ENCODE results near the gene TTC17. TPM values are rescaled to one million over a fixed set of nuclear protein-coding genes. Genes with fewer than 3 reads are reported as not detected.

TTC17 gene
- total RNA-seq, 2 donors from 2014 or later: 103 to 122 TPM

DNA sequence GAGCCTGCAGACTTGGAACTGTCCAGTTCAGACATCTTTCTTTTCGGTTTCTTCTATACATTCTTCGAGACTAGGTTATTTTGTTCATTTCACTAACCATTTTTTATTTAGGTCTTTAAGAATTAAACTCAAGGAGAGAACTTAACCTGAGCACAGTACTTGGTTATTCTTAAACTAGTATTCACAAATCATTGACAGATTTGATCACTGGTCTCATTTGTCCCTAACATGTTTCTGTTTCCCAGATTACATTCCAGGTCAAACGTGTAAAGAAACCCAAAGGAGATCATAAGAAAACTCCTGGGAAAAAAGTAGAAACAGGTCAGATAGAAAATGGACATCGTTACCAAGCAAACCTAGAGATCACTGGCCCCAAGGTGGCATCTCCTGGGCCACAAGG, 85.1 kb downstream of the TTC17 start:
- no peak overlapping the region for H3K4me3 Mint-ChIP-seq
- H3K36me3 ChIP-seq (ENCODE audit: control insufficient read depth, insufficient read depth, low read length): peaks cover 82% of the 10 kb centered on the region
- H3K36me3 Mint-ChIP-seq (ENCODE audit: low read depth): peaks cover 60% of the 10 kb centered on the region
- H3K4me1 ChIP-seq (ENCODE audit: control insufficient read depth, insufficient read depth, low read length): no peaks in the 10 kb centered on the region
- no peak overlapping the region for H3K27ac ChIP-seq (ENCODE audit: low read depth, low read length)
- no peak overlapping the region for H3K27ac Mint-ChIP-seq
- no peaks in the 10 kb centered on the region for H3K27me3 ChIP-seq (ENCODE audit: control insufficient read depth, insufficient read depth, low read length, poor library complexity, severe bottlenecking)
- DNase-seq: no peak
- no peaks in the 10 kb centered on the region for H3K4me1 Mint-ChIP-seq
- TF ChIP-seq, protein P1, sequence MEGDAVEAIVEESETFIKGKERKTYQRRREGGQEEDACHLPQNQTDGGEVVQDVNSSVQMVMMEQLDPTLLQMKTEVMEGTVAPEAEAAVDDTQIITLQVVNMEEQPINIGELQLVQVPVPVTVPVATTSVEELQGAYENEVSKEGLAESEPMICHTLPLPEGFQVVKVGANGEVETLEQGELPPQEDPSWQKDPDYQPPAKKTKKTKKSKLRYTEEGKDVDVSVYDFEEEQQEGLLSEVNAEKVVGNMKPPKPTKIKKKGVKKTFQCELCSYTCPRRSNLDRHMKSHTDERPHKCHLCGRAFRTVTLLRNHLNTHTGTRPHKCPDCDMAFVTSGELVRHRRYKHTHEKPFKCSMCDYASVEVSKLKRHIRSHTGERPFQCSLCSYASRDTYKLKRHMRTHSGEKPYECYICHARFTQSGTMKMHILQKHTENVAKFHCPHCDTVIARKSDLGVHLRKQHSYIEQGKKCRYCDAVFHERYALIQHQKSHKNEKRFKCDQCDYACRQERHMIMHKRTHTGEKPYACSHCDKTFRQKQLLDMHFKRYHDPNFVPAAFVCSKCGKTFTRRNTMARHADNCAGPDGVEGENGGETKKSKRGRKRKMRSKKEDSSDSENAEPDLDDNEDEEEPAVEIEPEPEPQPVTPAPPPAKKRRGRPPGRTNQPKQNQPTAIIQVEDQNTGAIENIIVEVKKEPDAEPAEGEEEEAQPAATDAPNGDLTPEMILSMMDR (conservative IDR thresholded peaks at IDR 0.05): no peak
- no peak overlapping the region for H3K9ac ChIP-seq (ENCODE audit: extremely low read depth, low read length, poor library complexity, severe bottlenecking)
- H3K9me3 ChIP-seq (ENCODE audit: control insufficient read depth, low read length): no peaks in the 10 kb centered on the region
- 84 to 97% methylated on average over 4 of the region's 4 CpGs for WGBS, 2 experiments (ENCODE audit: insufficient coverage in 1 of 2, insufficient read length in 1 of 2)
- no peak overlapping the region for H3K4me3 ChIP-seq (ENCODE audit: low read length)
- H3K27me3 Mint-ChIP-seq (ENCODE audit: insufficient read depth): no peaks in the 10 kb centered on the region
- H3K9me3 Mint-ChIP-seq: no peaks in the 10 kb centered on the region

DNA sequence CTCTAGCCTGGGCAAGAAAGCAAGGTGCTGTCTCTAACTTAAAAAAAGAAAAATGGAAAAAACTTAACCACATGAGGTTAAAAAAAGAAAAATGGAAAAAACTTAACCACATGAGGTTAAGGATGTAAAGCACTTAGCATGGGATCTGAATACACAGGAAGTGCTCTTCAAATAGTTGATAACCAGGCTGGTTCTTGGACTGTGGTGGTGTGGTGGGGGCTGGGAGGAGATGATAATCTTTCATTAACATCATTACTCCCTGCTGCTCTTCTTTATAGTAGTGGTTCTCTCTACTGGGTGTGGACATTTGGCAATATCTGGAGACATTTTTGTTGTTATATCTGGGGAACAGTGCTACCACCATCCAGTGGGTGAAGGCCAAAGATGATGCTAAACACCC, 88.4 kb downstream of the TTC17 start:
- no peak for DNase-seq
- Histone ChIP-seq H3K9ac (ENCODE audit: extremely low read depth, low read length, poor library complexity, severe bottlenecking) (no peak overlapping the region), H3K4me1 (ENCODE audit: control insufficient read depth, insufficient read depth, low read length) (no peaks in the 10 kb centered on the region), H3K27me3 (ENCODE audit: control insufficient read depth, insufficient read depth, low read length, poor library complexity, severe bottlenecking) (no peaks in the 10 kb centered on the region), H3K27ac (ENCODE audit: low read depth, low read length) (no peak overlapping the region), H3K9me3 (ENCODE audit: control insufficient read depth, low read length) (no peaks in the 10 kb centered on the region), H3K4me3 (ENCODE audit: low read length) (no peak overlapping the region), H3K36me3 (ENCODE audit: control insufficient read depth, insufficient read depth, low read length) (peaks cover 94% of the 10 kb centered on the region)
- H3K27ac Mint-ChIP-seq: no peak overlapping the region
- no peaks in the 10 kb centered on the region for H3K4me1 Mint-ChIP-seq
- TF ChIP-seq, protein P1 (conservative IDR thresholded peaks at IDR 0.05): no peak
- peaks cover 74% of the 10 kb centered on the region for H3K36me3 Mint-ChIP-seq (ENCODE audit: low read depth)
- H3K27me3 Mint-ChIP-seq (ENCODE audit: insufficient read depth): no peaks in the 10 kb centered on the region
- H3K9me3 Mint-ChIP-seq: no peaks in the 10 kb centered on the region
- no peak overlapping the region for H3K4me3 Mint-ChIP-seq

DNA sequence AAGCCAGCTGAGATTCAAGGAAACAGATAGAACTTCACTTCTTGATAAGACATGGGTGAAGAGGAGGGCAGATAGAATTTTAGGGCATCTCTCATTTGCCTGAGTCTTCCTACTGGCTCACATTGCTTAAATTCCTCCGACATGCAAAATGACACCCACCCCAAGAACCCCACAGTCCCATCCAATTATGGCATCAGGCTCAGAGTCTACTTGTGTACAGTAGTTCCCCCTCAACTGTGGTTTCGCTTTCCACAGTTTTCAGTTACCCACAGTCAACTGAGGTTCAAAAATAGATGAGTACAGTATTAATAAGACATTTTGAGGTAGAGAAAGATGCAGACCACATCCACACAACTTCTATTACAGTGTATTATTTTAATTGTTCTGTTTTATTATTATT, 99.8 kb downstream of the TTC17 start:
- H3K9ac ChIP-seq (ENCODE audit: extremely low read depth, low read length, poor library complexity, severe bottlenecking): no peak overlapping the region
- peak overlapping the region; percentile 2 for H3K4me3 ChIP-seq (ENCODE audit: low read length)
- WGBS, 2 experiments (ENCODE audit: insufficient coverage in 1 of 2, insufficient read length in 1 of 2): 94% methylated on average over 2 of the region's 2 CpGs; no CpG with 5 or more reads in 1 of the 2 experiments
- no peak overlapping the region for H3K27ac Mint-ChIP-seq
- no peak overlapping the region for H3K4me3 Mint-ChIP-seq
- H3K27me3 Mint-ChIP-seq (ENCODE audit: insufficient read depth): no peaks in the 10 kb centered on the region
- TF ChIP-seq, protein P1 (conservative IDR thresholded peaks at IDR 0.05): no peak
- no peaks in the 10 kb centered on the region for H3K4me1 ChIP-seq (ENCODE audit: control insufficient read depth, insufficient read depth, low read length)
- peaks cover 3% of the 10 kb centered on the region for H3K9me3 Mint-ChIP-seq
- no peaks in the 10 kb centered on the region for H3K27me3 ChIP-seq (ENCODE audit: control insufficient read depth, insufficient read depth, low read length, poor library complexity, severe bottlenecking)
- peaks cover 9% of the 10 kb centered on the region for H3K4me1 Mint-ChIP-seq
- peaks cover 31% of the 10 kb centered on the region for H3K9me3 ChIP-seq (ENCODE audit: control insufficient read depth, low read length)
- no peak overlapping the region for H3K27ac ChIP-seq (ENCODE audit: low read depth, low read length)
- H3K36me3 Mint-ChIP-seq (ENCODE audit: low read depth): peaks cover 75% of the 10 kb centered on the region
- H3K36me3 ChIP-seq (ENCODE audit: control insufficient read depth, insufficient read depth, low read length): peaks cover 75% of the 10 kb centered on the region
- no peak for DNase-seq
